GM12801 (cell line): ENCODE measurements around the gene FHAD1.

ENCODE experiments used
- CTCF ChIP-seq: IDR thresholded peaks from one replicate; pipeline ENCODE4 v1.5.1; 2011; ENCODE audit warnings: control low read depth; ENCODE audit not compliant: insufficient read length; ENCODE audit errors: extremely low read depth

The FHAD1 gene

GRCh38 chr1:15355968-15356625, 109.1 kb downstream of the FHAD1 start:
- TF ChIP-seq CTCF: no peak

GRCh38 chr1:15357612-15358207, 110.7 kb downstream of the FHAD1 start:
- no peak for TF ChIP-seq CTCF

- no peak for TF ChIP-seq CTCF
These were observed 111.6 kb downstream of the FHAD1 start for GRCh38 chr1:15358565-15359133.

GRCh38 chr1:15360700-15361099, 113.7 kb downstream of the FHAD1 start:
- TF ChIP-seq CTCF: no peak

- no peak for TF ChIP-seq CTCF
These were observed 115.2 kb downstream of the FHAD1 start for GRCh38 chr1:15362096-15362736.

DNA sequence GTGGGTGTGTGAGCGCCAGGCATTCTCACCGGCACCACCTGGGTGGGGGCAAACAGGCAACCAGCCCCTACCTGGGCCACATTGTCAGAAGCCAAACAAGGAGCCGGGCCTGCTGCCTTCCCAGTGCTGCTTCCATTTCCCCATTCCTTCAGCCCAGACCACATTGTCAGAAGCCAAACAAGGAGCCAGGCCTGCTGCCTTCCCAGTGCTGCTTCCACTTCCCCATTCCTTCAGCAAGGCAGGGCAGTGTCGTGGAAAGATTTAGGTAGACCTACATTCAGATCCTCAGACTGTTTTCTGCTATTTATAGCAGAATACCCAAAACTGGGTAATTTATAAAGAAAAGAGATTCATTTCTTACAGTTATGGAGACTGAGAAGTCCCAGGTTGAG, 115.7 kb downstream of the FHAD1 start:
- no peak for TF ChIP-seq CTCF

- no peak for TF ChIP-seq CTCF
These were observed 117.7 kb downstream of the FHAD1 start for GRCh38 chr1:15364740-15365139.
